ENCODE data around the gene TRABD2B. TPM values are rescaled to one million over a fixed set of nuclear protein-coding genes. Genes with fewer than 3 reads are reported as not detected.

Gene TRABD2B
- total and polyA plus RNA-seq, 2 experiments from 2014 or later = 1.6 to 2.0 TPM

DNA sequence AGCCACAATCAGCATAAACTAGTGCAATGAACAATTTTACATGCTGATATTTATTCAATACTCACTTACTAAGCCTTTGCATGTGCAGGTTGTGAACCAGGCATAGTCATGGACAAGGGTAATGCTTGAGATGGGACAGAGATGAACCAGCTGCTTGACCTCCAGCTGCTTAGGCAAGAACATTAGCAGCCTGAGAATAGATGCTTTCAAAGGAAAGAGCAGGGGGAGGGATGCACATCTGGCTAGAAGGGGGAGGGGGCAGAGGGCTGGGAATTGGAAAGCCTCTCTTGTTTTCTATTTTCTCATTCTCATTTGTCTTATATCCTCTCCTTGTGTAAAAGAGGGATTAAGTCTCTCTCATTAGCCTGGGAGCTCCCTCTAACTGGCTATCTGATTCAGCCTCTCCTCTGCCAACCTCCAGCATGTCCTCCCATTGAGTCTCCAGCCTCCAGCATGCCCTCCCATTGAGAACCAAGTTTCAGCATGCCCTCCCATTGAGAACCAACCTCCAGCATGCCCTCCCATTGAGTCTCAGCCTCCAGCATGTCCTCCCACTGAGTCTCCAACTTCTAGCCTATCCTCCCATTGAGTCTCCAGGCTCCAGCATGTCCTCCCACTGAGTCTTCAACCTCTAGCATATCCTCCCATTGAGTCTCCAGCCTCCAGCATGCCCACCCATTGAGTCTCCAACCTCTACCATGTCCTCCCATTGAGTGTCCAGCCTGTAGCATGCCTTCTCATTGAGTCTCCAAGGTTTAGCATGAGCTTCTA, 38.4 kb upstream of the TRABD2B start:
- Histone ChIP-seq H3K27ac (ENCODE audit: low read depth) (no peak overlapping the region), H3K4me2 (no peak overlapping the region), H2AFZ (no peak overlapping the region), H3F3A (replicated peaks; ENCODE audit: low read depth) (no peaks in the 10 kb centered on the region), H3K9me2 (ENCODE audit: insufficient read depth) (peaks cover 4% of the 10 kb centered on the region; the same call in 1 of the 2 replicates), H3K27me3 (ENCODE audit: insufficient read depth) (no peaks in the 10 kb centered on the region), H4K20me1 (replicated peaks; ENCODE audit: insufficient read depth) (no peaks in the 10 kb centered on the region), H3K4me1 (ENCODE audit: insufficient read depth) (peaks cover 15% of the 10 kb centered on the region; the same call in 1 of the 2 replicates), H3K4me3 (no peak overlapping the region), H3K79me2 (replicated peaks; ENCODE audit: insufficient read depth) (no peaks in the 10 kb centered on the region), H3K36me3 (ENCODE audit: insufficient read depth) (no peaks in the 10 kb centered on the region)
- DNase-seq (ENCODE audit: low spot score) (no peak), ATAC-seq (no peak)
- no peaks in the 10 kb centered on the region for H3K36me3 Mint-ChIP-seq (ENCODE audit: low read depth)
- no peak overlapping the region for H3K4me3 Mint-ChIP-seq
- H3K9me3 Mint-ChIP-seq = no peaks in the 10 kb centered on the region
- no peak for TF ChIP-seq ZNF331 (CRISPR knock-in tag; IDR thresholded peaks at IDR 0.05; ENCODE audit: low read depth)
- TF ChIP-seq STAT1 (IDR thresholded peaks at IDR 0.05; ENCODE audit: unreplicated experiment) = no peak
- TF ChIP-seq, protein P1, sequence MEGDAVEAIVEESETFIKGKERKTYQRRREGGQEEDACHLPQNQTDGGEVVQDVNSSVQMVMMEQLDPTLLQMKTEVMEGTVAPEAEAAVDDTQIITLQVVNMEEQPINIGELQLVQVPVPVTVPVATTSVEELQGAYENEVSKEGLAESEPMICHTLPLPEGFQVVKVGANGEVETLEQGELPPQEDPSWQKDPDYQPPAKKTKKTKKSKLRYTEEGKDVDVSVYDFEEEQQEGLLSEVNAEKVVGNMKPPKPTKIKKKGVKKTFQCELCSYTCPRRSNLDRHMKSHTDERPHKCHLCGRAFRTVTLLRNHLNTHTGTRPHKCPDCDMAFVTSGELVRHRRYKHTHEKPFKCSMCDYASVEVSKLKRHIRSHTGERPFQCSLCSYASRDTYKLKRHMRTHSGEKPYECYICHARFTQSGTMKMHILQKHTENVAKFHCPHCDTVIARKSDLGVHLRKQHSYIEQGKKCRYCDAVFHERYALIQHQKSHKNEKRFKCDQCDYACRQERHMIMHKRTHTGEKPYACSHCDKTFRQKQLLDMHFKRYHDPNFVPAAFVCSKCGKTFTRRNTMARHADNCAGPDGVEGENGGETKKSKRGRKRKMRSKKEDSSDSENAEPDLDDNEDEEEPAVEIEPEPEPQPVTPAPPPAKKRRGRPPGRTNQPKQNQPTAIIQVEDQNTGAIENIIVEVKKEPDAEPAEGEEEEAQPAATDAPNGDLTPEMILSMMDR (conservative IDR thresholded peaks at IDR 0.05; ENCODE audit: low read depth in 2 of 2) = no peak
- TF ChIP-seq, protein P2, sequence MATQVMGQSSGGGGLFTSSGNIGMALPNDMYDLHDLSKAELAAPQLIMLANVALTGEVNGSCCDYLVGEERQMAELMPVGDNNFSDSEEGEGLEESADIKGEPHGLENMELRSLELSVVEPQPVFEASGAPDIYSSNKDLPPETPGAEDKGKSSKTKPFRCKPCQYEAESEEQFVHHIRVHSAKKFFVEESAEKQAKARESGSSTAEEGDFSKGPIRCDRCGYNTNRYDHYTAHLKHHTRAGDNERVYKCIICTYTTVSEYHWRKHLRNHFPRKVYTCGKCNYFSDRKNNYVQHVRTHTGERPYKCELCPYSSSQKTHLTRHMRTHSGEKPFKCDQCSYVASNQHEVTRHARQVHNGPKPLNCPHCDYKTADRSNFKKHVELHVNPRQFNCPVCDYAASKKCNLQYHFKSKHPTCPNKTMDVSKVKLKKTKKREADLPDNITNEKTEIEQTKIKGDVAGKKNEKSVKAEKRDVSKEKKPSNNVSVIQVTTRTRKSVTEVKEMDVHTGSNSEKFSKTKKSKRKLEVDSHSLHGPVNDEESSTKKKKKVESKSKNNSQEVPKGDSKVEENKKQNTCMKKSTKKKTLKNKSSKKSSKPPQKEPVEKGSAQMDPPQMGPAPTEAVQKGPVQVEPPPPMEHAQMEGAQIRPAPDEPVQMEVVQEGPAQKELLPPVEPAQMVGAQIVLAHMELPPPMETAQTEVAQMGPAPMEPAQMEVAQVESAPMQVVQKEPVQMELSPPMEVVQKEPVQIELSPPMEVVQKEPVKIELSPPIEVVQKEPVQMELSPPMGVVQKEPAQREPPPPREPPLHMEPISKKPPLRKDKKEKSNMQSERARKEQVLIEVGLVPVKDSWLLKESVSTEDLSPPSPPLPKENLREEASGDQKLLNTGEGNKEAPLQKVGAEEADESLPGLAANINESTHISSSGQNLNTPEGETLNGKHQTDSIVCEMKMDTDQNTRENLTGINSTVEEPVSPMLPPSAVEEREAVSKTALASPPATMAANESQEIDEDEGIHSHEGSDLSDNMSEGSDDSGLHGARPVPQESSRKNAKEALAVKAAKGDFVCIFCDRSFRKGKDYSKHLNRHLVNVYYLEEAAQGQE (IDR thresholded peaks at IDR 0.05; ENCODE audit: unreplicated experiment) = no peak
- no peak for TF ChIP-seq EZH2 (IDR thresholded peaks at IDR 0.05; ENCODE audit: low read depth, unreplicated experiment)
- no peak for TF ChIP-seq CREB1 (CRISPR knock-in tag; IDR thresholded peaks at IDR 0.05; ENCODE audit: low read depth)
- TF ChIP-seq, protein P3, sequence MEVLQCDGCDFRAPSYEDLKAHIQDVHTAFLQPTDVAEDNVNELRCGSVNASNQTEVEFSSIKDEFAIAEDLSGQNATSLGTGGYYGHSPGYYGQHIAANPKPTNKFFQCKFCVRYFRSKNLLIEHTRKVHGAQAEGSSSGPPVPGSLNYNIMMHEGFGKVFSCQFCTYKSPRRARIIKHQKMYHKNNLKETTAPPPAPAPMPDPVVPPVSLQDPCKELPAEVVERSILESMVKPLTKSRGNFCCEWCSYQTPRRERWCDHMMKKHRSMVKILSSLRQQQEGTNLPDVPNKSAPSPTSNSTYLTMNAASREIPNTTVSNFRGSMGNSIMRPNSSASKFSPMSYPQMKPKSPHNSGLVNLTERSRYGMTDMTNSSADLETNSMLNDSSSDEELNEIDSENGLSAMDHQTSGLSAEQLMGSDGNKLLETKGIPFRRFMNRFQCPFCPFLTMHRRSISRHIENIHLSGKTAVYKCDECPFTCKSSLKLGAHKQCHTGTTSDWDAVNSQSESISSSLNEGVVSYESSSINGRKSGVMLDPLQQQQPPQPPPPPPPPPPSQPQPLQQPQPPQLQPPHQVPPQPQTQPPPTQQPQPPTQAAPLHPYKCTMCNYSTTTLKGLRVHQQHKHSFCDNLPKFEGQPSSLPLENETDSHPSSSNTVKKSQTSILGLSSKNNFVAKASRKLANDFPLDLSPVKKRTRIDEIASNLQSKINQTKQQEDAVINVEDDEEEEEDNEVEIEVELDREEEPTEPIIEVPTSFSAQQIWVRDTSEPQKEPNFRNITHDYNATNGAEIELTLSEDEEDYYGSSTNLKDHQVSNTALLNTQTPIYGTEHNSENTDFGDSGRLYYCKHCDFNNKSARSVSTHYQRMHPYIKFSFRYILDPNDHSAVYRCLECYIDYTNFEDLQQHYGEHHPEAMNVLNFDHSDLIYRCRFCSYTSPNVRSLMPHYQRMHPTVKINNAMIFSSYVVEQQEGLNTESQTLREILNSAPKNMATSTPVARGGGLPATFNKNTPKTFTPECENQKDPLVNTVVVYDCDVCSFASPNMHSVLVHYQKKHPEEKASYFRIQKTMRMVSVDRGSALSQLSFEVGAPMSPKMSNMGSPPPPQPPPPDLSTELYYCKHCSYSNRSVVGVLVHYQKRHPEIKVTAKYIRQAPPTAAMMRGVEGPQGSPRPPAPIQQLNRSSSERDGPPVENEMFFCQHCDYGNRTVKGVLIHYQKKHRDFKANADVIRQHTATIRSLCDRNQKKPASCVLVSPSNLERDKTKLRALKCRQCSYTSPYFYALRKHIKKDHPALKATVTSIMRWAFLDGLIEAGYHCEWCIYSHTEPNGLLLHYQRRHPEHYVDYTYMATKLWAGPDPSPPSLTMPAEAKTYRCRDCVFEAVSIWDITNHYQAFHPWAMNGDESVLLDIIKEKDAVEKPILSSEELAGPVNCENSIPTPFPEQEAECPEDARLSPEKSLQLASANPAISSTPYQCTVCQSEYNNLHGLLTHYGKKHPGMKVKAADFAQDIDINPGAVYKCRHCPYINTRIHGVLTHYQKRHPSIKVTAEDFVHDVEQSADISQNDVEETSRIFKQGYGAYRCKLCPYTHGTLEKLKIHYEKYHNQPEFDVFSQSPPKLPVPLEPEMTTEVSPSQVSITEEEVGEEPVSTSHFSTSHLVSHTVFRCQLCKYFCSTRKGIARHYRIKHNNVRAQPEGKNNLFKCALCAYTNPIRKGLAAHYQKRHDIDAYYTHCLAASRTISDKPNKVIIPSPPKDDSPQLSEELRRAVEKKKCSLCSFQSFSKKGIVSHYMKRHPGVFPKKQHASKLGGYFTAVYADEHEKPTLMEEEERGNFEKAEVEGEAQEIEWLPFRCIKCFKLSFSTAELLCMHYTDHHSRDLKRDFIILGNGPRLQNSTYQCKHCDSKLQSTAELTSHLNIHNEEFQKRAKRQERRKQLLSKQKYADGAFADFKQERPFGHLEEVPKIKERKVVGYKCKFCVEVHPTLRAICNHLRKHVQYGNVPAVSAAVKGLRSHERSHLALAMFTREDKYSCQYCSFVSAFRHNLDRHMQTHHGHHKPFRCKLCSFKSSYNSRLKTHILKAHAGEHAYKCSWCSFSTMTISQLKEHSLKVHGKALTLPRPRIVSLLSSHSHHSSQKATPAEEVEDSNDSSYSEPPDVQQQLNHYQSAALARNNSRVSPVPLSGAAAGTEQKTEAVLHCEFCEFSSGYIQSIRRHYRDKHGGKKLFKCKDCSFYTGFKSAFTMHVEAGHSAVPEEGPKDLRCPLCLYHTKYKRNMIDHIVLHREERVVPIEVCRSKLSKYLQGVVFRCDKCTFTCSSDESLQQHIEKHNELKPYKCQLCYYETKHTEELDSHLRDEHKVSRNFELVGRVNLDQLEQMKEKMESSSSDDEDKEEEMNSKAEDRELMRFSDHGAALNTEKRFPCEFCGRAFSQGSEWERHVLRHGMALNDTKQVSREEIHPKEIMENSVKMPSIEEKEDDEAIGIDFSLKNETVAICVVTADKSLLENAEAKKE (CRISPR knock-in tag; IDR thresholded peaks at IDR 0.05) = no peak
- TF ChIP-seq, protein P4, sequence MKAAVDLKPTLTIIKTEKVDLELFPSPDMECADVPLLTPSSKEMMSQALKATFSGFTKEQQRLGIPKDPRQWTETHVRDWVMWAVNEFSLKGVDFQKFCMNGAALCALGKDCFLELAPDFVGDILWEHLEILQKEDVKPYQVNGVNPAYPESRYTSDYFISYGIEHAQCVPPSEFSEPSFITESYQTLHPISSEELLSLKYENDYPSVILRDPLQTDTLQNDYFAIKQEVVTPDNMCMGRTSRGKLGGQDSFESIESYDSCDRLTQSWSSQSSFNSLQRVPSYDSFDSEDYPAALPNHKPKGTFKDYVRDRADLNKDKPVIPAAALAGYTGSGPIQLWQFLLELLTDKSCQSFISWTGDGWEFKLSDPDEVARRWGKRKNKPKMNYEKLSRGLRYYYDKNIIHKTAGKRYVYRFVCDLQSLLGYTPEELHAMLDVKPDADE (IDR thresholded peaks at IDR 0.05) = no peak
- TF ChIP-seq JUNB (IDR thresholded peaks at IDR 0.05; ENCODE audit: unreplicated experiment) = no peak
- no peak for TF ChIP-seq NANOG (IDR thresholded peaks at IDR 0.05; ENCODE audit: borderline replicate concordance)
- TF ChIP-seq ZNF114 (CRISPR knock-in tag; IDR thresholded peaks at IDR 0.05) = no peak
- no peak for TF ChIP-seq EZH2phosphoT487 (IDR thresholded peaks at IDR 0.05; ENCODE audit: unreplicated experiment)
- no peak for TF ChIP-seq POLR2AphosphoS5 (IDR thresholded peaks at IDR 0.05; ENCODE audit: low read depth)
- H3K27ac Mint-ChIP-seq = no peak overlapping the region
- peaks cover 22% of the 10 kb centered on the region for H3K4me1 Mint-ChIP-seq
- peaks cover 15% of the 10 kb centered on the region for H3K27me3 Mint-ChIP-seq (ENCODE audit: insufficient read depth, low read depth, poor library complexity)
